Endothelial cell of umbilical vein (primary cell): ENCODE results near the gene KCNIP1. TPM values are rescaled to one million over a fixed set of nuclear protein-coding genes. Genes with fewer than 3 reads are reported as not detected.

Experiments
- BruUV-seq: library from RNA; stranded (reverse); fragments of 400-500 nt; replicated peaks from 2 replicates; lab custom pipeline; 2021; lab: Mats Ljungman, UMichigan
- CTCF ChIA-PET: fragments of 300-600, 350-600 bp; sonication (Branson Sonifier 250); formaldehyde crosslinking; loops from one replicate; lab custom pipeline; 2021; ENCODE audit warnings: antibody characterized with exemption, inconsistent platforms; lab: Charles Lee
- POLR2A ChIA-PET: fragments of 300-600, 350-600 bp; sonication (Branson Sonifier 250); formaldehyde crosslinking; loops from one replicate; lab custom pipeline; 2021; ENCODE audit warnings: antibody characterized with exemption, inconsistent platforms; lab: Charles Lee
- DNase-seq: peaks from one replicate; pipeline ENCODE4 v3.0.0-alpha.2; 2011; ENCODE audit warnings: low read depth, low spot score
- FAIRE-seq: peaks from 2 replicates; lab custom pipeline; 2011; peaks lifted over from hg19 to GRCh38; lab: Jason Lieb, UNC
- H2AFZ ChIP-seq: 2 replicates; pipeline ENCODE4 v1.6.0; 2012; ENCODE audit warnings: low read depth, low read length, control low read depth, inconsistent platforms
- H3K27ac ChIP-seq: 2 replicates; pipeline ENCODE4 v1.5.1; 2011; ENCODE audit warnings: low read depth, mild to moderate bottlenecking, control low read depth, low read length, moderate library complexity; ENCODE audit not compliant: insufficient read depth
- H3K27me3 ChIP-seq, 2 experiments: 2 replicates each; pipeline versions ENCODE4 v1.6.0 to v1.6.1; 2011; ENCODE audit warnings: low read length in 2 of 2, mixed read lengths in 1 of 2; ENCODE audit not compliant: control insufficient read depth in 2 of 2, insufficient read depth in 2 of 2
- H3K36me3 ChIP-seq, 2 experiments: 2 replicates in 1 of 2; 3 replicates in 1 of 2; pipeline ENCODE4 v1.5.1; 2011; ENCODE audit warnings: low read length in 2 of 2, mild to moderate bottlenecking in 1 of 2, moderate library complexity in 1 of 2; ENCODE audit not compliant: control insufficient read depth in 2 of 2, insufficient read depth in 2 of 2; ENCODE audit errors: extremely low read depth in 1 of 2
- H3K4me1 ChIP-seq: 3 replicates; pipeline ENCODE4 v1.5.1; 2011; ENCODE audit warnings: mild to moderate bottlenecking, low read length; ENCODE audit not compliant: control insufficient read depth, insufficient read depth; ENCODE audit errors: extremely low read depth
- H3K4me2 ChIP-seq: 2 replicates; pipeline ENCODE4 v1.6.1; 2011; ENCODE audit warnings: low read length, control low read depth, mixed read lengths; ENCODE audit not compliant: insufficient read depth
- H3K4me3 ChIP-seq, 3 experiments: fragments of 200-600 bp in 1 of 3; sonication (generic), shearing (Covaris generic) in 1 of 3; replicated peaks in 1 of 3; 2 replicates each; pipeline ENCODE4 v1.5.1; 2011 to 2016; ENCODE audit warnings: control low read depth in 3 of 3, low read length in 3 of 3, mild to moderate bottlenecking in 2 of 3, inconsistent platforms in 1 of 3, low read depth in 1 of 3, moderate library complexity in 1 of 3; ENCODE audit not compliant: insufficient read depth in 1 of 3
- H3K79me2 ChIP-seq: 2 replicates; pipeline ENCODE4 v1.6.0; 2012; ENCODE audit warnings: low read length, inconsistent platforms; ENCODE audit not compliant: control insufficient read depth, insufficient read depth
- H3K9ac ChIP-seq: replicated peaks from 2 replicates; pipeline ENCODE3; 2011; ENCODE audit warnings: low read length, control low read depth; ENCODE audit not compliant: insufficient read depth; ENCODE audit errors: extremely low read depth
- H3K9me1 ChIP-seq: replicated peaks from 3 replicates; pipeline ENCODE4 v1.6.0; 2011; ENCODE audit warnings: mild to moderate bottlenecking, low read length; ENCODE audit not compliant: control insufficient read depth, insufficient read depth; ENCODE audit errors: extremely low read depth
- H3K9me3 ChIP-seq: replicated peaks from 2 replicates; pipeline ENCODE4 v1.5.1; 2012; ENCODE audit warnings: low read length, inconsistent platforms; ENCODE audit not compliant: control insufficient read depth, insufficient read depth
- H4K20me1 ChIP-seq: replicated peaks from 2 replicates; pipeline ENCODE3; 2011; ENCODE audit warnings: mild to moderate bottlenecking, low read length; ENCODE audit not compliant: control insufficient read depth, insufficient read depth; ENCODE audit errors: extremely low read depth
- CTCF ChIP-seq, 2 donors: IDR thresholded peaks; 1 replicate in 1 of 2; 2 replicates in 1 of 2; pipeline ENCODE4 v1.5.1; 2011; ENCODE audit warnings: low read length in 2 of 2, mild to moderate bottlenecking in 2 of 2, moderate library complexity in 2 of 2, control low read depth in 1 of 2, inconsistent platforms in 1 of 2, low read depth in 1 of 2; ENCODE audit not compliant: insufficient read depth in 1 of 2; ENCODE audit errors: extremely low read depth in 1 of 2
- EZH2 ChIP-seq: IDR thresholded peaks from 2 replicates; pipeline ENCODE4 v1.6.1; 2012; ENCODE audit warnings: borderline replicate concordance, low read depth, mild to moderate bottlenecking, moderate library complexity, low read length, inconsistent platforms; ENCODE audit not compliant: severe bottlenecking
- FOS ChIP-seq: IDR thresholded peaks from 2 replicates; pipeline ENCODE4 v1.6.1; 2011; ENCODE audit warnings: mild to moderate bottlenecking, low read length, moderate library complexity, borderline replicate concordance; ENCODE audit not compliant: insufficient read depth
- GATA2 ChIP-seq: IDR thresholded peaks from 2 replicates; pipeline ENCODE4 v1.7.0; 2011; ENCODE audit warnings: low read depth, mild to moderate bottlenecking, moderate library complexity, mixed read lengths, low read length; ENCODE audit not compliant: insufficient read length, insufficient read depth
- JUN ChIP-seq: IDR thresholded peaks from 2 replicates; pipeline ENCODE4 v1.6.1; 2011; ENCODE audit warnings: borderline replicate concordance, low read depth; ENCODE audit not compliant: insufficient read length, insufficient read depth
- POLR2A ChIP-seq: IDR thresholded peaks from 2 replicates; pipeline ENCODE4 v1.6.1; 2012; ENCODE audit warnings: low read depth, mild to moderate bottlenecking, control low read depth, low read length
- POLR2AphosphoS5 ChIP-seq: IDR thresholded peaks from 2 replicates; pipeline ENCODE4 v1.6.1; 2012; ENCODE audit warnings: low read depth, mild to moderate bottlenecking, control low read depth, low read length, moderate library complexity; ENCODE audit not compliant: insufficient read depth
- dilution Hi-C: fragments of 300-500 bp; cut with MboI; formaldehyde crosslinking; loops from one replicate; pipeline ENCODE4 v1.15.0; 2019; ENCODE audit warnings: low sequenced_read_pairs; ENCODE audit not compliant: extremely low pct_ligation_motif_present
- intact Hi-C: fragments of 100-400 bp; cut with micrococcal nuclease; formaldehyde crosslinking; loops from one replicate; pipeline ENCODE4 v1.10.0; 2022
- polyA plus RNA-seq, 4 experiments: library from polyadenylated mRNA; depleted of rRNA in 3 of 4; stranded (reverse) in 3 of 4; unstranded in 1 of 4; fragments of >200 nt; gene quantifications; 2 replicates each; pipeline versions ENCODE4 v1.2.1 to v1.2.3, GENCODE V29; 2011 to 2012; ENCODE audit warnings: missing spikeins in 1 of 4
- total RNA-seq: library from RNA; stranded (reverse); gene quantifications from 2 replicates; pipeline ENCODE4 v1.2.3, GENCODE V29; 2021
- TF ChIP-seq, protein P1 (sequence below): IDR thresholded peaks from 2 replicates; pipeline ENCODE4 v1.6.1; 2011; ENCODE audit not compliant: insufficient read depth, insufficient read length

The KCNIP1 gene
- total and polyA plus RNA-seq, 2 donors (not counting 3 experiments of a cell fraction or from before 2014, with no cell fraction given): 0.15 TPM; not detected in 1

- TF ChIP-seq CTCF (IDR thresholded peaks at IDR 0.05; ENCODE audit: extremely low read depth in 1 of 2, insufficient read depth in 1 of 2, low read depth in 1 of 2, low read length in 2 of 2) (no peak), POLR2AphosphoS5 (no peak), POLR2A (no peak), EZH2 (no peak), JUN (no peak), FOS (no peak), GATA2 (no peak)
- TF ChIP-seq, protein P1, sequence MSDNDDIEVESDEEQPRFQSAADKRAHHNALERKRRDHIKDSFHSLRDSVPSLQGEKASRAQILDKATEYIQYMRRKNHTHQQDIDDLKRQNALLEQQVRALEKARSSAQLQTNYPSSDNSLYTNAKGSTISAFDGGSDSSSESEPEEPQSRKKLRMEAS: no peak
- H3K9me3 ChIP-seq: no peaks in the 10 kb centered on the region
- peaks cover under 1% of the 10 kb centered on the region for H3K4me1 ChIP-seq
- no peaks in the 10 kb centered on the region for H3K9me1 ChIP-seq
- ChIA-PET CTCF (interaction anchor here (1.3 to 1.4 kb wide), 2 partner anchors 50 to 259 kb away, joined by 3 read pairs; no protein-coding TSS in a partner anchor), POLR2A (no interaction called here)
- H2AFZ ChIP-seq: no peak overlapping the region
- no peak overlapping the region for H3K27ac ChIP-seq
- no peaks in the 10 kb centered on the region for H3K27me3 ChIP-seq
- no peaks in the 10 kb centered on the region for H3K36me3 ChIP-seq
- H3K4me2 ChIP-seq: no peak overlapping the region
- intact Hi-C loops: no loop called here
- H4K20me1 ChIP-seq: no peaks in the 10 kb centered on the region
- dilution Hi-C loops: no loop called here
- no peak for DNase-seq
- no TSS peak for BruUV-seq
- no peak overlapping the region for H3K9ac ChIP-seq
- H3K4me3 ChIP-seq: no peak overlapping the region
- FAIRE-seq: no peak
- no peaks in the 10 kb centered on the region for H3K79me2 ChIP-seq
Measured at GRCh38 chr5:170485616-170485911, 18.3 kb upstream of the KCNIP1 start.
